GM23338 (cell line): ENCODE results near the gene FREY1.

Source experiments
- CREB1 ChIP-seq: fragments of 250-450 bp; sonication (Bioruptor Pico); IDR thresholded peaks from 2 replicates; pipeline ENCODE4 v1.5.0; 2020; ENCODE audit warnings: low read depth, mild to moderate bottlenecking, moderate library complexity
- CTCF ChIP-seq, 2 experiments: fragments of 200-600 bp in 1 of 2; sonication (generic) in 1 of 2; conservative IDR thresholded peaks; 2 replicates each; pipeline versions ENCODE4 v1.5.1 to v1.6.1; 2016 to 2017; ENCODE audit warnings: antibody characterized with exemption in 2 of 2, low read depth in 2 of 2, mild to moderate bottlenecking in 2 of 2, moderate library complexity in 1 of 2
- ETS1 ChIP-seq: IDR thresholded peaks from 2 replicates; pipeline ENCODE4 v1.6.1; 2016; ENCODE audit warnings: antibody characterized with exemption
- EZH2 ChIP-seq: fragments of 200-600 bp; sonication (generic); IDR thresholded peaks from one replicate; pipeline ENCODE4 v1.8.0; 2017; ENCODE audit warnings: antibody characterized with exemption, mild to moderate bottlenecking, low read depth; ENCODE audit not compliant: unreplicated experiment
- EZH2phosphoT487 ChIP-seq: fragments of 200-600 bp; sonication (generic); IDR thresholded peaks from one replicate; pipeline ENCODE4 v1.8.1; 2018; ENCODE audit warnings: antibody characterized with exemption; ENCODE audit not compliant: unreplicated experiment
- JUNB ChIP-seq: IDR thresholded peaks from one replicate; pipeline ENCODE4 v1.6.1; 2016; ENCODE audit warnings: antibody characterized with exemption; ENCODE audit not compliant: unreplicated experiment
- NANOG ChIP-seq: IDR thresholded peaks from 2 replicates; pipeline ENCODE4 v1.6.1; 2016; ENCODE audit warnings: antibody characterized with exemption, borderline replicate concordance
- POLR2AphosphoS5 ChIP-seq: IDR thresholded peaks from 2 replicates; pipeline ENCODE4 v1.6.1; 2016; ENCODE audit warnings: antibody characterized with exemption, low read depth
- REST ChIP-seq: IDR thresholded peaks from one replicate; pipeline ENCODE4 v1.6.1; 2018; ENCODE audit warnings: antibody characterized with exemption; ENCODE audit not compliant: unreplicated experiment
- STAT1 ChIP-seq: IDR thresholded peaks from one replicate; pipeline ENCODE4 v1.6.1; 2016; ENCODE audit warnings: antibody characterized with exemption; ENCODE audit not compliant: unreplicated experiment
- ZNF114 ChIP-seq: fragments of 250-450 bp; sonication (Bioruptor Pico); IDR thresholded peaks from 2 replicates; pipeline ENCODE4 v1.5.0; 2020; ENCODE audit warnings: mild to moderate bottlenecking, moderate library complexity
- ZNF331 ChIP-seq: fragments of 250-450 bp; sonication (Bioruptor Pico); IDR thresholded peaks from 2 replicates; pipeline ENCODE4 v1.5.0; 2020; ENCODE audit warnings: low read depth, mild to moderate bottlenecking, moderate library complexity
- TF ChIP-seq, protein P1 (sequence below): fragments of 250-450 bp; sonication (Bioruptor Pico); IDR thresholded peaks from 2 replicates; pipeline ENCODE4 v1.5.0; 2020; ENCODE audit warnings: mild to moderate bottlenecking, moderate library complexity

- TF ChIP-seq EZH2 (no peak), CTCF (conservative IDR thresholded peaks at IDR 0.05; ENCODE audit: low read depth in 2 of 2) (no peak), REST (no peak), POLR2AphosphoS5 (no peak), EZH2phosphoT487 (no peak), NANOG (no peak), JUNB (no peak), CREB1 (no peak), ZNF331 (CRISPR knock-in tag) (no peak), STAT1 (no peak), ZNF114 (CRISPR knock-in tag) (no peak), ETS1 (no peak)
- TF ChIP-seq, protein P1, sequence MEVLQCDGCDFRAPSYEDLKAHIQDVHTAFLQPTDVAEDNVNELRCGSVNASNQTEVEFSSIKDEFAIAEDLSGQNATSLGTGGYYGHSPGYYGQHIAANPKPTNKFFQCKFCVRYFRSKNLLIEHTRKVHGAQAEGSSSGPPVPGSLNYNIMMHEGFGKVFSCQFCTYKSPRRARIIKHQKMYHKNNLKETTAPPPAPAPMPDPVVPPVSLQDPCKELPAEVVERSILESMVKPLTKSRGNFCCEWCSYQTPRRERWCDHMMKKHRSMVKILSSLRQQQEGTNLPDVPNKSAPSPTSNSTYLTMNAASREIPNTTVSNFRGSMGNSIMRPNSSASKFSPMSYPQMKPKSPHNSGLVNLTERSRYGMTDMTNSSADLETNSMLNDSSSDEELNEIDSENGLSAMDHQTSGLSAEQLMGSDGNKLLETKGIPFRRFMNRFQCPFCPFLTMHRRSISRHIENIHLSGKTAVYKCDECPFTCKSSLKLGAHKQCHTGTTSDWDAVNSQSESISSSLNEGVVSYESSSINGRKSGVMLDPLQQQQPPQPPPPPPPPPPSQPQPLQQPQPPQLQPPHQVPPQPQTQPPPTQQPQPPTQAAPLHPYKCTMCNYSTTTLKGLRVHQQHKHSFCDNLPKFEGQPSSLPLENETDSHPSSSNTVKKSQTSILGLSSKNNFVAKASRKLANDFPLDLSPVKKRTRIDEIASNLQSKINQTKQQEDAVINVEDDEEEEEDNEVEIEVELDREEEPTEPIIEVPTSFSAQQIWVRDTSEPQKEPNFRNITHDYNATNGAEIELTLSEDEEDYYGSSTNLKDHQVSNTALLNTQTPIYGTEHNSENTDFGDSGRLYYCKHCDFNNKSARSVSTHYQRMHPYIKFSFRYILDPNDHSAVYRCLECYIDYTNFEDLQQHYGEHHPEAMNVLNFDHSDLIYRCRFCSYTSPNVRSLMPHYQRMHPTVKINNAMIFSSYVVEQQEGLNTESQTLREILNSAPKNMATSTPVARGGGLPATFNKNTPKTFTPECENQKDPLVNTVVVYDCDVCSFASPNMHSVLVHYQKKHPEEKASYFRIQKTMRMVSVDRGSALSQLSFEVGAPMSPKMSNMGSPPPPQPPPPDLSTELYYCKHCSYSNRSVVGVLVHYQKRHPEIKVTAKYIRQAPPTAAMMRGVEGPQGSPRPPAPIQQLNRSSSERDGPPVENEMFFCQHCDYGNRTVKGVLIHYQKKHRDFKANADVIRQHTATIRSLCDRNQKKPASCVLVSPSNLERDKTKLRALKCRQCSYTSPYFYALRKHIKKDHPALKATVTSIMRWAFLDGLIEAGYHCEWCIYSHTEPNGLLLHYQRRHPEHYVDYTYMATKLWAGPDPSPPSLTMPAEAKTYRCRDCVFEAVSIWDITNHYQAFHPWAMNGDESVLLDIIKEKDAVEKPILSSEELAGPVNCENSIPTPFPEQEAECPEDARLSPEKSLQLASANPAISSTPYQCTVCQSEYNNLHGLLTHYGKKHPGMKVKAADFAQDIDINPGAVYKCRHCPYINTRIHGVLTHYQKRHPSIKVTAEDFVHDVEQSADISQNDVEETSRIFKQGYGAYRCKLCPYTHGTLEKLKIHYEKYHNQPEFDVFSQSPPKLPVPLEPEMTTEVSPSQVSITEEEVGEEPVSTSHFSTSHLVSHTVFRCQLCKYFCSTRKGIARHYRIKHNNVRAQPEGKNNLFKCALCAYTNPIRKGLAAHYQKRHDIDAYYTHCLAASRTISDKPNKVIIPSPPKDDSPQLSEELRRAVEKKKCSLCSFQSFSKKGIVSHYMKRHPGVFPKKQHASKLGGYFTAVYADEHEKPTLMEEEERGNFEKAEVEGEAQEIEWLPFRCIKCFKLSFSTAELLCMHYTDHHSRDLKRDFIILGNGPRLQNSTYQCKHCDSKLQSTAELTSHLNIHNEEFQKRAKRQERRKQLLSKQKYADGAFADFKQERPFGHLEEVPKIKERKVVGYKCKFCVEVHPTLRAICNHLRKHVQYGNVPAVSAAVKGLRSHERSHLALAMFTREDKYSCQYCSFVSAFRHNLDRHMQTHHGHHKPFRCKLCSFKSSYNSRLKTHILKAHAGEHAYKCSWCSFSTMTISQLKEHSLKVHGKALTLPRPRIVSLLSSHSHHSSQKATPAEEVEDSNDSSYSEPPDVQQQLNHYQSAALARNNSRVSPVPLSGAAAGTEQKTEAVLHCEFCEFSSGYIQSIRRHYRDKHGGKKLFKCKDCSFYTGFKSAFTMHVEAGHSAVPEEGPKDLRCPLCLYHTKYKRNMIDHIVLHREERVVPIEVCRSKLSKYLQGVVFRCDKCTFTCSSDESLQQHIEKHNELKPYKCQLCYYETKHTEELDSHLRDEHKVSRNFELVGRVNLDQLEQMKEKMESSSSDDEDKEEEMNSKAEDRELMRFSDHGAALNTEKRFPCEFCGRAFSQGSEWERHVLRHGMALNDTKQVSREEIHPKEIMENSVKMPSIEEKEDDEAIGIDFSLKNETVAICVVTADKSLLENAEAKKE (CRISPR knock-in tag), result no peak
Measured at GRCh38 chr11:45907911-45908370, 870 bp upstream of the FREY1 start.
